K562 (cell line): Measurements from ENCODE around the gene SOWAHA. TPM values are rescaled to one million over a fixed set of nuclear protein-coding genes. Genes with fewer than 3 reads are reported as not detected.

Experiments
- ATAC-seq: fragments of 200-7000 bp; cut with Tn5 transposase; 3 replicates; pipeline ENCODE4 v1.9.1; 2020; ENCODE audit warnings: moderate library complexity
- BruUV-seq: library from RNA; stranded (reverse); fragments of 400-500 nt; replicated peaks from 2 replicates; lab custom pipeline; 2021; lab: Mats Ljungman, UMichigan
- CTCF ChIA-PET: fragments of 300-600 bp; formaldehyde crosslinking; extraction: SDS; loops from one replicate; lab custom pipeline; 2021; ENCODE audit warnings: low intra/inter-chr PET ratio; lab: Yijun Ruan, JAX
- POLR2A ChIA-PET: fragments of 300-600, 350-650 bp; sonication (Branson Sonifier 250); formaldehyde crosslinking; extraction: SDS; loops from one replicate; lab custom pipeline; 2021; ENCODE audit warnings: antibody characterized with exemption, inconsistent platforms; lab: Yijun Ruan, JAX
- DNase-seq, 4 experiments: peaks; one replicate each; pipeline versions ENCODE4 v3.0.0 to v3.0.0-alpha.2; 2011 to 2018; ENCODE audit warnings: low spot score in 3 of 4, mixed read lengths in 3 of 4; ENCODE audit errors: extremely low read depth in 1 of 4
- FAIRE-seq: peaks from 2 replicates; lab custom pipeline; 2011; peaks lifted over from hg19 to GRCh38; lab: Jason Lieb, UNC
- H2AFZ ChIP-seq: 2 replicates; pipeline ENCODE4 v1.6.0; 2011; ENCODE audit warnings: low read depth, low read length, control low read depth, inconsistent platforms
- H3K27ac ChIP-seq: fragments of 200-600 bp; 3 replicates; pipeline ENCODE4 v1.8.0; 2011; ENCODE audit warnings: low read depth, mild to moderate bottlenecking, control low read depth, inconsistent platforms, low read length, moderate library complexity, mixed read lengths; ENCODE audit errors: extremely low read depth
- H3K27me3 ChIP-seq, 2 experiments: fragments of 300-600 bp in 1 of 2; 2 replicates in 1 of 2; 3 replicates in 1 of 2; pipeline versions ENCODE4 v1.6.0 to v1.8.0; 2011; ENCODE audit warnings: inconsistent platforms in 2 of 2, low read length in 2 of 2, mild to moderate bottlenecking in 1 of 2, mixed read lengths in 1 of 2, moderate library complexity in 1 of 2; ENCODE audit not compliant: control insufficient read depth in 2 of 2, insufficient read depth in 2 of 2
- H3K36me3 ChIP-seq: fragments of 300-600 bp; 3 replicates; pipeline ENCODE4 v1.8.0; 2011; ENCODE audit warnings: mild to moderate bottlenecking, low read length, inconsistent platforms; ENCODE audit not compliant: control insufficient read depth, insufficient read depth
- H3K4me1 ChIP-seq, 2 experiments: fragments of 200-600 bp in 1 of 2; replicated peaks in 1 of 2; 2 replicates in 1 of 2; 3 replicates in 1 of 2; pipeline versions ENCODE4 v1.5.1 to v1.8.0; 2011; ENCODE audit warnings: inconsistent platforms in 2 of 2, low read length in 2 of 2, mild to moderate bottlenecking in 1 of 2, mixed read lengths in 1 of 2, moderate library complexity in 1 of 2; ENCODE audit not compliant: control insufficient read depth in 2 of 2, insufficient read depth in 2 of 2
- H3K4me2 ChIP-seq: 2 replicates; pipeline ENCODE4 v1.6.1; 2011; ENCODE audit warnings: low read length, control low read depth, inconsistent platforms, mixed read lengths; ENCODE audit not compliant: insufficient read depth
- H3K4me3 ChIP-seq: fragments of 200-600 bp; sonication (generic), shearing (Covaris generic); 2 replicates; pipeline ENCODE4 v1.5.1; 2016; ENCODE audit warnings: control low read depth, inconsistent platforms
- H3K79me2 ChIP-seq: fragments of 200-600 bp; 3 replicates; pipeline ENCODE4 v1.8.0; 2011; ENCODE audit warnings: low read length, inconsistent platforms; ENCODE audit not compliant: control insufficient read depth, insufficient read depth
- H3K9ac ChIP-seq, 2 experiments: 2 replicates each; pipeline versions ENCODE4 v1.6.0 to v1.6.1; 2011; ENCODE audit warnings: low read depth in 2 of 2, low read length in 2 of 2, control low read depth in 1 of 2, inconsistent platforms in 1 of 2, mild to moderate bottlenecking in 1 of 2, mixed read lengths in 1 of 2; ENCODE audit not compliant: insufficient read depth in 1 of 2
- H3K9me1 ChIP-seq: one replicate; pipeline ENCODE4 v1.6.0; 2011; ENCODE audit warnings: inconsistent platforms, mild to moderate bottlenecking, low read length, moderate library complexity; ENCODE audit not compliant: control insufficient read depth, insufficient read depth
- H3K9me3 ChIP-seq: replicated peaks from 2 replicates; pipeline ENCODE4 v1.5.1; 2011; ENCODE audit warnings: low read depth, low read length, inconsistent platforms; ENCODE audit not compliant: control insufficient read depth, insufficient read depth
- H4K20me1 ChIP-seq: replicated peaks from 2 replicates; pipeline ENCODE4 v1.6.1; 2011; ENCODE audit warnings: low read length, inconsistent platforms, mixed read lengths; ENCODE audit not compliant: control insufficient read depth, insufficient read depth
- HNRNPUL1 ChIP-seq: fragments of 200-400 bp; formaldehyde crosslinking; IDR thresholded peaks from 2 replicates; pipeline ENCODE4 v1.6.1; 2017; ENCODE audit warnings: low read length
- POLR2G ChIP-seq: fragments of 200-400 bp; formaldehyde crosslinking; IDR thresholded peaks from 2 replicates; pipeline ENCODE4 v1.6.1; 2017; ENCODE audit warnings: low read depth, mild to moderate bottlenecking, antibody characterized with exemption, low read length, moderate library complexity
- RBFOX2 ChIP-seq: fragments of 200-400 bp; formaldehyde crosslinking; IDR thresholded peaks from 2 replicates; pipeline ENCODE4 v1.6.1; 2017; ENCODE audit warnings: low read depth, mild to moderate bottlenecking, low read length, moderate library complexity
- ZBTB5 ChIP-seq: fragments of 450-650 bp; IDR thresholded peaks from 2 replicates; pipeline ENCODE4 v1.6.1; 2017; ENCODE audit warnings: antibody characterized with exemption
- WGBS: fragments of 100-300 bp; shearing (Covaris generic); methylation state at CpG from one replicate; pipeline ENCODE4 v1.1.6; 2016; ENCODE audit warnings: low coverage, mixed read lengths; ENCODE audit not compliant: insufficient coverage; ENCODE audit errors: missing lambda C conversion rate; 5-methylcytosine and 5-hydroxymethylcytosine counted together
- in situ Hi-C: fragments of 300-500 bp; cut with MboI; formaldehyde crosslinking; loops from 4 replicates; pipeline ENCODE4 v1.15.0; 2018; ENCODE audit warnings: inconsistent platforms, mixed read lengths
- intact Hi-C: fragments of 100-400 bp; cut with micrococcal nuclease; formaldehyde crosslinking; loops from 2 replicates; pipeline ENCODE4 v1.14.2; 2022
- polyA plus RNA-seq, 8 experiments: library from polyadenylated mRNA; depleted of rRNA in 4 of 8; stranded (reverse) in 5 of 8; unstranded in 3 of 8; fragments of >200 nt; fragmentation: Nextera tagmentation in 2 of 8; fragmentation: Illumina TruSeq in 1 of 8; extraction: Ambion mirVana in 2 of 8; extraction: Trizol in 1 of 8; gene quantifications; 2 replicates each; pipeline versions ENCODE4 v1.2.1 to v1.2.3, GENCODE V29; 2011 to 2014; ENCODE audit warnings: inconsistent platforms in 1 of 8, missing spikeins in 1 of 8
- total RNA-seq, 7 experiments: library from RNA; depleted of rRNA in 6 of 7; stranded (reverse); fragments of >200 nt in 6 of 7; fragmentation: Illumina TruSeq in 2 of 7; extraction: Trizol in 2 of 7; gene quantifications; 2 replicates each; pipeline versions ENCODE4 v1.2.1 to v1.2.3, GENCODE V29; 2011 to 2021; ENCODE audit warnings: low replicate concordance in 1 of 7

Gene SOWAHA
- total and polyA plus RNA-seq, 9 of the 15 experiments (the other 6 are each of a cell fraction or from before 2014, with no cell fraction given) = not detected

DNA sequence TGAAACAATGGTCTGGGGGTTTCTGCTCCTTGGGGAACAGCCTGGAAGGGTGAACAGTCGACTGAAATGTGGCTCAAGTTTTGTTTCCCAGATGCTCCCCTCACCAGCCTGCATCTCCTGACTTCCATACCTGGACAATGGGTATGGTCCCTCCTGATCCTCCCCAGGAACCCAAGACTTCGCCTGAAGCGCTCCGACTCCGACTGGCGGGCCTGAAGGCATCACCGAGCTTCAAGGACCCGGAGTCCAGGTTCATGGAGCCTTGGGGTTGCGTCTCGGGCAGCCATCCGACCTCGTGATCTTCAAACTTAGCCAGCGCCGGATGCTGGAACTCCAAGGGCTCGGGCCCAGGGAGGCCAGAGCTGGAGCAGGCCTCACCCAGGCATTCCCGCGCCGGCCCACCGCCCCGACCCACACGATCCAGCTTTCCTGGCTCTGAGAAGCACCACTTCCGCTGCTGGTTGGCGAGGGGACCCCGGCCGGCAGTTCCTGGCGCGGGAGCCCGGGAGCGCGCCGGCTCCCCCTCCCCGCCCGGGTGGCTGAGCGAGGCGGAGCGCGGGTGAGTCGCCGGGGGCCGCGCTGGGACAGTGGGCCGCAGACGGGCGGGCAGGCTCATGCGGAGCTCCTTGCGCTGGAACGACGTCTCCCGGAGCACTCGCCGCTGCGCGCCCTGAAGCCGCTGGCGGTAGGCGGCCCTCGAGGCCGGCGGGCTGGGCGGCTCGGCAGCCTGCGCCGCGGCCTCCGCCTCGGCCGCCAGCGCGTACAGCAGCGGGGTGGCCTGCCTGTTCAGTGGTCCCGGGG, 12.1 kb downstream of the SOWAHA start (continued):
- no peak for TF ChIP-seq ZBTB5

DNA sequence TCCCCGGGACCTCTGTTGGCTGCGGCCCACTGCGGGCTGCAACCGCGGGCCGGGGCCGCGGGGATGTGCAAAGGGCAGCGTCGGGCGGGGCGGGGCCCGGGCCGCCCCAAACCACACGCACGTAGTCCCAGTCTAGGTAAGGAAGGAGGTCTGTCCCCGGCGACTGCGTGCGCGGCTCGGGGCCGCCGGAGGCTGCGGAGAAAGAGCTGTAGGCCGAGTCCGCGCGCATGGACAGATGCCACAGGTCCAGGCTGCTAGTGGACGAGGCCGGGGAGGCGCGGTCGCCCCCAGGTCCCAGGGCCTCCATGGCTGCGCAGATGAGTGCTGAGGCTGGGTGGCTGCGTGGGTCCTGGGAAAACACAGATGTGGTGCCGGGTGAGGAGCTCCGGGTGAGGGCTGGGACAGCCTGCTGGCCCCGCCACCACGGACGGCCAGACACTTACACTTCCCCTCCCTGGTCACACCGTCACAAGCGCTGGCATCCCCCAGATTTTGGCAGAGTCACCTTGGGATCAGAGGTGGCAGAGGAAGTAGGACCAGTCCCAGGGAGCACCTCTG, 12.8 kb downstream of the SOWAHA start:
- peaks cover 23% of the 10 kb centered on the region for H3K79me2 ChIP-seq
- FAIRE-seq = no peak
- POLR2A ChIA-PET = interaction anchor here (0.6 to 1.3 kb wide), 4 partner anchors 8 to 138 kb away, joined by 3 read pairs; partner anchors contain the start of gene AFF4
- DNase-seq = no peak
- no peak overlapping the region for H3K4me3 ChIP-seq
- H3K9me3 ChIP-seq = no peaks in the 10 kb centered on the region
- H3K27ac ChIP-seq = no peak overlapping the region
- BruUV-seq = no TSS peak
- no peak for ATAC-seq
- CTCF ChIA-PET = no interaction called here
- no peaks in the 10 kb centered on the region for H3K27me3 ChIP-seq
- no peaks in the 10 kb centered on the region for H4K20me1 ChIP-seq
- TF ChIP-seq HNRNPUL1 (no peak), POLR2G (peak; percentile 40; the same call in 1 of the 2 replicates), RBFOX2 (peak; percentile 40)
- TF ChIP-seq, all 486 proteins: peak for 2
- in situ Hi-C loops = loop anchor here (5.0 kb wide), 1 partner anchor 69 kb away; no protein-coding TSS in a partner anchor
- WGBS = 100% methylated on average over 14 of the region's 43 CpGs
- Histone ChIP-seq H3K4me1 (peaks cover 12 to 35% of the 10 kb centered on the region in 2 experiments; a peak in 4 of 5 replicates), H3K4me2 (no peak overlapping the region), H2AFZ (no peak overlapping the region), H3K9me1 (no peaks in the 10 kb centered on the region), H3K9ac (no peak overlapping the region; a peak in 1 of 4 replicates), H3K36me3 (peaks cover 51% of the 10 kb centered on the region; the same call in 2 of the 3 replicates)
- intact Hi-C loops = no loop called here
